AG08395 (cell line): ENCODE measurements around the gene CEPT1.

ENCODE experiments used
- DNase-seq: peaks from one replicate; pipeline ENCODE4 v3.0.0; 2012; ENCODE audit warnings: mixed read lengths, low spot score

Gene CEPT1

GRCh38 chr1:111192658-111193519 is 52.9 kb downstream of the CEPT1 start:
- no peak for DNase-seq

DNA sequence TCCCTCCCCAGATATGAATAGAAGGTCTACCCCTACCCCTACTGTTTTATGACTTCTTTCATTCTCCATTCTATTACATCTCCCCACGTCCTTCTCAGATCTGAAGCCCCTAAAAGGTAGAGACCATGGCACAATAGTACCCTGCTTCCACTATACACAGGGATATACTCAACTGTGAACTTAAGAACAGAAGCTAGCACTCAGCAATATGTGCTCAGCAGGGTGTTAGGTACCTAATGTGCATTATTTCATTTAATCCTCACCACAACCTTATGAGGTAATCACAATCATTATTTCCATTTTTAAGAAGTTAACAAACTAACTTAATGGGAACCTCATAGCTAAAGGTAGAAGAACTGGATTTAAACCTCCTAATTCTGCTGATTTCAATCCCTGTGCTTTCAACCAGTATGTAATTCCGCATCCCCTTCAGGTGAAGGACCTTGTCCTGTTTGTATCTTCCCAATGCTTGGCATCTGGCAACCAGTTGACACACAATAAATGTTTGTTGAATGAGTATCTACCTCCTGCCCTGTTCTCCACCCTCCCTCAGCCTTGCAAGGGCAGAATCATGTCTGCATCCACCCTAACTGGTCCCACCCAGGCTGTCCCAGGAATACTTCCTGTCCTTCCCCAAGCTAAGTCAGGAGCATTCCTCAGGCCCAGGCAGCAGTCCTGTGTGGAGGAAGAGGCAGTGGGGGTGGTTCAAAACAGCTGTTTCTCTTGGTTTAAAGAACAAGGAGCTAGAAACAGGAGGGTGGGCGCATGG is 53.9 kb downstream of the CEPT1 start:
- DNase-seq, result peak; percentile 35

GRCh38 chr1:111195002-111195684 is 55.1 kb downstream of the CEPT1 start:
- no peak for DNase-seq

DNA sequence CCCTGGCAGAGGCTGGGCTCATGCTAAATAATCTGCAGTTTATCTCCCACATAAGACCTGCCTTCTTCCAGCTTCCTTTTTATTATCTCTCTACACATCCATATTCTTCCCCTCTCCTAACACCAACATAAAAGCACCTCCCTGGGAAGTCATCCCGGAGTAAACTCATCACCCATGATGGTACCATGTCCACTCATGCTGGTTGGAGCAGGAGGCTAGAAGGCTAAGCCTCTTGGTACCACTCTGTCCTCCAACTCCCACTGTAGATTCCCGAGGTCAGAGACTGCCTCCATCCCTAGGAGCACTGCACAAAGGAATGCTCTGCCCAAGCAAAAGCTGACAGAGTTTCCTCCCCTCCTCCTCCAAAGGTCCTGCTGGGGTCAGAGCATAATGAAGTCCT is 56.2 kb downstream of the CEPT1 start:
- no peak for DNase-seq

DNA sequence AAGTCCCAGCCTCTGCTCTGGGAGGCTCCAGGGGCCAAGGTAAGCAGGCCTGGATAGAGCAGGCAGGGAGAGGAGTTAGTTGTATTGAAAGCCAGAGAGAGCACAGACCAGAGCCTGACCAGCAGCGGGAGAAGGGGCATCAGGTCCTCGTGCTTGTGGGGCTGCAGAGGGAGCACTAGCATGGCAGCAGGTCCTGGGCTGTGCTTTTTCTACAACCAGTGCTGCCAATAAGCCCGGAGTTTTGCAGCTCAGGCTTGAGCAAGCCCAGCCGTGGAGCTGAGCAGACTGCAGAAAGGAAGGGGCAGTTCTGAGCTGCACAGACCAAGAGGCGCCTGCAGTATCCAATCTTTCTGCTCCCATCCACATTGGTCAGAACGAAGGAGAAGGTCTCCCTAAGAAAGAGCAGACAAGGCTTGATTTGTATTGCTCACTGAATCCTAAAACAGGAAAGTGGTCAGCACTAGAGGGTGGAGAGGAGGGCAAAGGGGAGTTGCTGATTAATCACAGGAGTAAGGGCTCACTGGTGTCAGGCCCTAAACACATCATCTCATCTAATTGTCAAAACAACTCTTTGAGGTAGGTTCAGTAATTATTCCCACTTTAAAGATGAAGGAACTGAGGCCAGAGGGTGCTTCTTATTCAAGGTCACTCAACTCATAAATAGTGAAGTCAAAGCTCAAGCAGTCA is 57.7 kb downstream of the CEPT1 start:
- DNase-seq, result no peak

DNA sequence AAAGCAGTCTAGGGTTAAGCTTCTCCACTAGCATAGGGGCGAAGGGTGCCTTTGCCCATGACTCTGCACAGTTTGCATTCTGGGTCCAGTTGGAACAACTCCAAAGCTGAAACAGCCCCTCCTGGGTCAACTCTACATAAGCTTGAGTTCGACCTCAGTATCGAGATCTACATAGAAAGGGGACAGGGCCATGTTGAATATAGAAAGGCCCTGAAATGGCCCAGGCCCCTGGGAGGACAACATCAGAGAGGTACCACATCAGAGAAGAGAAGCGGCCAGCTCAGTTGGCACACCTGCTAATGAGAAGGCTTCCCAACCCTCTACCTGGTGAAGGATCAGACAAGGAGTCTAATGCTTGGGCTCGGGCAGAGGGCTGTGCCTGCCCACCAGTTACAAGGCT is 58.8 kb downstream of the CEPT1 start:
- no peak for DNase-seq

DNA sequence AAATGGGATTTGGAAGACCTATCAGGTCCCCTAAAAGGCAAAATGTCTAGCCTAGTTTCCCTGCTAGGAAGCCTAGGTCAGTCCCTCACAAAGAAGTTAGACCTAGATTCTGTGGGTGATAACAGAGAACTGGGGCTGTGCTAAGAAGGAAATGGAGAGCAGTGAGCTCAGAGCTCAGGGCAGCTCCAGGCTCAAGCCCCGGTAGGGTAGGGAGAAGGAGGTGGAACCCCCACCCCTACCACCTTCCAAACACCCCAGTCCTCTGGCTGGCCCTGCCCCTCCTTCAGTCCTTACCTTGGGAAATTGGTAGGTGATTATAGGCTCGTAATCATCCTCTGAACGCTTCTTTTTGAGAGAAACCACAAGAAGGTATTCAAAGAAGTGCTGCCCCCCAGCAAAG is 59.3 kb downstream of the CEPT1 start:
- no peak for DNase-seq

DNA sequence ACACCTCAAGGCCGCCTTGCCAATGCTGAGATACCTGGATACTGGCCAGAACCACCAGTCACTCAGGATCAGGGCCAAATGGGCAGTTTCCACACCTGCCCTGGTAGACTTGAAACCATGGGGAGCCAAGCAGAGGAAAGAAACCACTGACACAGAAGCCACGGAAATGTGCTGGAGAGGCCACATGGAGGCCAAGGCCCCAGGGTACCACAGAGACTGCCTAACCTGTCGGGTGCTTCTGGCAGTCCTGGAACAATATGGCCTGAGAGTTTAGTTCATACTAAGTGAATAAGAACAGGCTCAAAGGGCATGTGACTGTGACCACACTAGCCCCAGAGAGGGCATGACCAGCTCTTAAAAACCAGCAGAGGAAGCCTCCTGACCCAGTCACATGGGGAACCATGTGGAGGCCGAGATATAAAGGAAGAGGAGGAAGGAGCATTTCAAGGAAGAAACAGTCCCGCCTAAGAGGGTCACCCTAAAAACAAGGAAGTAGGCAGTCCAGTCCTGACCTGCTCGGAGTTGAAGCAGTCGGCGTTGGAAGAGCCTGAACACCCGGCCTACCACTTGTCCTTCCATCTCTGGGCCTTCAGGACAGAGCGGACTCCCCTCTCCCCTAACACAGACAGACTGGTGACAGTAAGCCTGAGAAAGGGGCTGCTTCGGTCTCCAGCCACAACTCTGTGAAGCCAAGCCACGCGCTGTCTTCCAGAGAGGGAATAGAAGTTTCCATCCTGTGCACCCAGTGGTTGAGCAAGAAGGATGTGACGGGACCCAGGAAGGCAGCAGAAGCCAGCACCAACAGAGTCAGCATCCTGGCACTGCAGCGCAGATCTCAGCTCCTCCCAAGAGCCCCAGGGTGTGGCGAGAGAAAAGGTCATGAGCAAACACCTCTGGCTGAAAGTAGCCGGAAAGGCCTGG is 60.1 kb downstream of the CEPT1 start, which contains the start of gene DENND2D:
Gene DENND2D (minus strand): TSS at position 766 of the 921 bp plus-strand sequence. CDS start 187 bp downstream, at position 579.
- DNase-seq, result no peak

DNA sequence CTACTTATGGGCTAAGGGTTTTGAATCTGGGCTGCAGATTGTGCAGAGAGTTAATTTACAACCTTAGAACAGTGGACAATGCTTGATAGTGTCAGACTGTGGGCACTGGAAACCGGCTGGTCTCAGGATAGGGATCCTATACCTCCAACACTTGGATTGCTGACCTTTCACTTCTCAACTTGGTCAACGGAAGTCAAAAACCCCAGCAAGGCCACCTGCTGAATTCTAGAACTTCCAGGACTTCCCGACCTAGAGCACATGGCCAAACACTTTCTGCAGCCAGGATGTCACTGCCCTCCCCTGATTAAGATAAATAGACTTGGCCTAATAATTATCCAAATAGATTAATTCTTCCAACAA is 60.8 kb downstream of the CEPT1 start:
- DNase-seq, result no peak

DNA sequence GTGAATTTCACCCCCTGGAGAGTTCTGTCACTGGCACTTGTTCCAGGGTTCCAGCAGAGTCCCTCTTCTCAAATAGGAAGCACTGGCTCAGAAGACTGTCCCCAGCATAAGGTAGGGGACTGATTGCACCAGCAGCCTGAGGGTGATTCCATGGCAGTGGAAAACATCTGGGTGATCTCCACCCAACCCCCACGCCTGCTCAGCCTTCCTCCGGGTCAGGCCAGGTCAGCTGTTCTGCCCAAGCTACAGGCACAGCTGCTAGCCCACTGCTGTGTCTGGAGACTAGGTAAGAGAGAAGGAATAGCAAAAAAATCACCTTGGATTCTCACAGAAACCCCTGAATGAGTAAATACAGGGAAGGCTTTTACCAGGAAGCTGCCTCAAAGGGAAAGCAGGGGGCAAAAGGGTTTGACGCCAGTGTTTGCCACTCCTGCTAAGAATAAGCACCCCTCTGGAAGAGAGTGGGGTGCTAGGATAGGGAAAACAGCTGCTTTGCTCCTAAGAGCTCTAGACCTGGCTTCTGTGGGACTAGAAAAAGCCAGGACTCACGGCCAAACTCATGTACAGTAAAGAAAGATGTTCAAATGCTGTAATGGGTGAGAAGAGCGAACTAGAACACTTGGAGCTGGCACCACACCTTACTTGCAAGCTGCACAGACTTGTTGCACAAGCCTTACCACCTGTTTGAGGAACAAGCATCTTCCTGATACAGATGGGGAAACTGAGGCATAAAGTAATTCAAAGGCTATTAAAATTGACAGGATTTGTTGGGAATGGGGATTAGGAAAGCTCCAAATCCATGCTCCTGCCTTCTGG is 61.5 kb downstream of the CEPT1 start:
- no peak for DNase-seq

- DNase-seq, result no peak
Observed at GRCh38 chr1:111202366-111202706, 62.3 kb downstream of the CEPT1 start.

DNA sequence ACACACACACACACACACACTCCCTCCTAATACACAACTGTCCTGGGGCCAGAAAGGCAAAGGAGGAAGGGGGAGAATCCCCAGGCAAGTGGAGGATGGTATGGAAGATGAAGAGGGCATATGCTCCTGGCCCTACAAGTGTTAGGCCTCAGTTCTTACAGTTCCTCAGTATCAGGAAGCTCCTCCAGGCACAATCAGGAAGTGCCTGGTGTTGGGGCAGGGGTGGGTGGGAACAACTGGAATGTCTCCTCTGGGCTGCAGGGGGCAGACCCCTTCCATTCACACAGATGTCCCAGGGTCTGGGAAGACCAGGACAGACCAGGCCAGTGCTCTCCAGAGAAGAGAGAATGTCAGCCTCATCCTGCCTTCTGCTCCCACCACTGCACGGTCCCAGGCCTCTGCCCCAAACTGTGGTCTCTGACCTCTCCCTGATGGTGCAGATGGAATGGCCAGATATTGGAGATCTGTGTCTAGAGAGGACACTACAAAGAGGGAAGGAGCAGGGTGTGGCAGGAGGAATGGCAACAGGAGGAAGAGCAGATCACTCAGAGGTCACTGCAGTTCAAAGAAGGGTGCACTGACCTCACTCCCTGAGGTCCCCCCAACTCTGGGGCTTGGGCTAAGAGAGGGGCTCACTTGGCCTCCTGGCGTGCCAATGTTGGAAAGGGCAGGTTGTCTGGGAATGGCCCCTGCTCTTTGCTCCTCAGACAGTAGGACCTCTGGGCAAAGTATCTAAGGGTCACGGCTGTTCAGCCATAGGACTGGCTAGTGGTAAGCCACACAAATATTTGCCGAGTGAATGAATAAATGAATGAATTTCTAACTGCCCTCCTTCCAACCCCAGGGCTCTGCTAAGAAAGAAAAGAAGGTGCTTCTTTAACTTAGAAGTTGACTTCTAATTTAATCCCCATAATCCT is 62.9 kb downstream of the CEPT1 start:
- DNase-seq, result no peak

- DNase-seq, result peak; percentile 50
Observed at GRCh38 chr1:111203681-111204200, 63.7 kb downstream of the CEPT1 start.

GRCh38 chr1:111204201-111204982 is 64.4 kb downstream of the CEPT1 start:
- no peak for DNase-seq

DNA sequence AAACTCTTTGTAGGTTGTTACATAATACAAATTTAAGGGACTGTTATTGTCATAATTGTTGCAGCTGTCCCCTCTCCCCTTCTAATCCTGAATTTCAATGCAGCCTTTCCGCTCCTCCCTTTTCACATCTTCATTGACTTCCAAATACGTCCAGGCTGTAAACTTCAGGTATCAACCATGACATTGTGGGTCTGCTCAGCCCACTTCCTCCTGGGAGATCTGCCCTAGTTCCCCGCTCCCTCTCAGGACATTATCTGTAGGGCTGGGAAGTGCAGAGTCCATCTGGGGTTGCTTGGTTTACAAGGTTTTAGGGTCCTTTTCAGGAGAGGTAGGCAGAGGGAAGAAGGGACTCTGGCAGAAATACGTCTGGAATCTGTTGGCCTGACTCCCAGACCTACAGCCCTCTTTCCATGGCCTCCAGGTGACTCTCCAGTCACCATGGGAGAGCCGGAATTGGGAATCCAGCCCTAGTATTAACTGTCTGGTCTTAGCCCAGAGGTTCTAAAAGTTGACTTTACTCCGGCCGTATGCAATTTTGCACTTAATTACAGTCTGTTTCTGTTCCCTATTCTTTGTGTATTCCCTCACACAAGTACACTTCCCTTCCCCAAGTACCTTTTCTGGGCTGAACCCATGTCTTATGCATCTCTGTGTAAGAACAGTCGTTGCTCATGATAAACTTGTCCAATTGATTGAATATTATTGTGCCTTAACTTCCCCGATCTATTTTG is 65.1 kb downstream of the CEPT1 start:
- no peak for DNase-seq

- DNase-seq, result no peak
Observed at GRCh38 chr1:111205714-111206050, 65.7 kb downstream of the CEPT1 start.

GRCh38 chr1:111208921-111209320 is 68.9 kb downstream of the CEPT1 start:
- DNase-seq, result no peak

GRCh38 chr1:111209622-111210021 is 69.6 kb downstream of the CEPT1 start:
- no peak for DNase-seq
